Measurements from ENCODE around the gene NOP16. TPM values are rescaled to one million over a fixed set of nuclear protein-coding genes. Genes with fewer than 3 reads are reported as not detected.

The NOP16 gene
- total RNA-seq, 1 donor from 2014 or later: 65.1 TPM

- H3K27ac Mint-ChIP-seq: peak overlapping the region; percentile 56
- no peak for TF ChIP-seq CTCF (IDR thresholded peaks at IDR 0.05)
- intact Hi-C loops (cut with micrococcal nuclease): no loop called here
- no peaks in the 10 kb centered on the region for H3K9me3 Mint-ChIP-seq
- ChIA-PET POLR2A (interaction anchor here (0.6 to 2.5 kb wide), 7 partner anchors 10 to 794 kb away, joined by 3 to 22 read pairs (median 3); partner anchors contain the start of genes FAF2 and RNF44), CTCF (interaction anchor here (0.6 to 3.0 kb wide), 4 partner anchors 32 to 163 kb away, joined by 3 to 18 read pairs (median 9); no protein-coding TSS in a partner anchor)
- DNase-seq: no peak
- H3K27me3 Mint-ChIP-seq: peaks cover 3% of the 10 kb centered on the region
- peaks cover 26% of the 10 kb centered on the region for H3K4me1 Mint-ChIP-seq
- peak overlapping the region; percentile 80 for H3K4me3 Mint-ChIP-seq
- no peak for ATAC-seq (ENCODE audit: low read depth)
- H3K36me3 Mint-ChIP-seq (ENCODE audit: low read depth): peaks cover 2% of the 10 kb centered on the region
Observed at GRCh38 chr5:176415240-176415951, 27.0 kb upstream of the NOP16 start.

DNA sequence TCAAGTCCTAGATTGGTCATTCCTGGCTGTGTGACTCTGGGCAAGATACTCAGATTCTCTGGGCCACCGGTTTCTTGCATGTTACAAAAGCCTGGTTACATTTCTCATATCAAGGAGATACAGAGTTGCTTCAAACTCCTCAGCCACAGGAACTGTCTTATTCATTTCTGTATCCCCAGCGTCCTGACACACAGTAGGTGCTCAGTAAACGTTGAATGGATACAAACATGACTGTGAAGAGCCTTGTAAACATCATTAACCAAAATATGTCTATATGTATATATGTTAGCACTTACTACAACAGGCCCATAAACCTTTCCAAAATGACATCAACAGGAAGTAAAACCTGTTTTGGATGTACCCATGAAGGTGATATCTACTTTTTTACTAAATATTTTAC is 26.3 kb upstream of the NOP16 start:
- Mint-ChIP-seq H3K36me3 (ENCODE audit: low read depth) (peaks cover 7% of the 10 kb centered on the region), H3K4me1 (peaks cover 26% of the 10 kb centered on the region), H3K4me3 (peak overlapping the region; percentile 53), H3K27me3 (no peaks in the 10 kb centered on the region), H3K27ac (peak overlapping the region; percentile 1), H3K9me3 (no peaks in the 10 kb centered on the region)
- ATAC-seq (ENCODE audit: low read depth) (no peak), DNase-seq (no peak)
- ChIA-PET POLR2A (interaction anchor here (0.6 kb wide), 1 partner anchor 795 kb away, joined by 3 read pairs; no protein-coding TSS in a partner anchor), CTCF (no interaction called here)
- no peak for TF ChIP-seq CTCF (IDR thresholded peaks at IDR 0.05)
- intact Hi-C loops (cut with micrococcal nuclease): no loop called here

- POLR2A ChIA-PET: no interaction called here
- peaks cover 26% of the 10 kb centered on the region for H3K4me1 Mint-ChIP-seq
- H3K4me3 Mint-ChIP-seq: no peak overlapping the region
- DNase-seq: no peak
- no peak for ATAC-seq (ENCODE audit: low read depth)
- H3K27ac Mint-ChIP-seq: no peak overlapping the region
- no peak for TF ChIP-seq CTCF (IDR thresholded peaks at IDR 0.05)
- intact Hi-C loops (cut with micrococcal nuclease): no loop called here
- peaks cover 12% of the 10 kb centered on the region for H3K36me3 Mint-ChIP-seq (ENCODE audit: low read depth)
- no peaks in the 10 kb centered on the region for H3K9me3 Mint-ChIP-seq
- CTCF ChIA-PET: interaction anchor here (0.6 kb wide), 1 partner anchor 648 kb away, joined by 3 read pairs; no protein-coding TSS in a partner anchor
- H3K27me3 Mint-ChIP-seq: no peaks in the 10 kb centered on the region
Observed at GRCh38 chr5:176413709-176414191, 25.4 kb upstream of the NOP16 start.

DNA sequence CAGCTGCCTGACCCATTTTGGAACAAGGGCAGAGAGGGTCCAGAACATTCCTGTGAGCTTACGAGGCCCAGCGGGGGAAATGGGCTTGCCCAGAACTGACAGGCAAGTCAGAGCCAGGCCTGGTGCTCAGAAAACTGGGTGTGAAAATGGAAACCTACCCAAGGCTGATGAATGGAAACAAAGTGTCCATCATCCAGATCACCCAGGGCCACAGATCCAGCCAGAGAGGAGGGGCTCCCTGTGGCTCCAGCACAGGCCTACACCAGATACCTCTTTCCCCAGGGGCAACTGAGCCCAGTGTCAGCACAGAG is 24.8 kb upstream of the NOP16 start:
- Mint-ChIP-seq H3K4me1 (peaks cover 26% of the 10 kb centered on the region), H3K36me3 (ENCODE audit: low read depth) (peaks cover 12% of the 10 kb centered on the region), H3K27ac (no peak overlapping the region)

More for the DNA sequence above, 24.8 kb upstream of the NOP16 start:
- CTCF ChIA-PET: no interaction called here
- intact Hi-C loops (cut with micrococcal nuclease): no loop called here
- Mint-ChIP-seq H3K27me3 (no peaks in the 10 kb centered on the region), H3K9me3 (no peaks in the 10 kb centered on the region), H3K4me3 (no peak overlapping the region)
- no peak for ATAC-seq (ENCODE audit: low read depth)
- no peak for DNase-seq
- TF ChIP-seq CTCF (IDR thresholded peaks at IDR 0.05): no peak
- POLR2A ChIA-PET: interaction anchor here (1.1 kb wide), 1 partner anchor 124 kb away, joined by 3 read pairs; the partner anchor contains the start of gene RNF44

Data from activated B cell treated with CpG ODN at 0.5 μM for 24 hours (primary cell).